ENCODE results near the gene TRAPPC1. TPM values are rescaled to one million over a fixed set of nuclear protein-coding genes. Genes with fewer than 3 reads are reported as not detected.

The TRAPPC1 gene
- total RNA-seq, 1 donor, result 48.8 TPM

GRCh38 chr17:7886227-7887037 lies 45.3 kb downstream of the TRAPPC1 start:
- peak; percentile 31 for DNase-seq (ENCODE audit: low read depth)
- peak overlapping the region; percentile 82 for H3K4me3 ChIP-seq (ENCODE audit: low read depth, low read length)

GRCh38 chr17:7885367-7886226 lies 46.1 kb downstream of the TRAPPC1 start:
- peak overlapping the region; percentile 82 for H3K4me3 ChIP-seq (ENCODE audit: low read depth, low read length)
- TF ChIP-seq CTCF (IDR thresholded peaks at IDR 0.05; ENCODE audit: insufficient read depth, low read length), result no peak
- DNase-seq (ENCODE audit: low read depth), result peak; percentile 18

More at GRCh38 chr17:7886227-7887037, 45.3 kb downstream of the TRAPPC1 start:
- no peak for TF ChIP-seq CTCF (IDR thresholded peaks at IDR 0.05; ENCODE audit: insufficient read depth, low read length)

GRCh38 chr17:7884581-7885366 lies 47.0 kb downstream of the TRAPPC1 start:
- peak overlapping the region; percentile 82 for H3K4me3 ChIP-seq (ENCODE audit: low read depth, low read length)
- DNase-seq (ENCODE audit: low read depth), result no peak
- TF ChIP-seq CTCF (IDR thresholded peaks at IDR 0.05; ENCODE audit: insufficient read depth, low read length), result no peak

DNA sequence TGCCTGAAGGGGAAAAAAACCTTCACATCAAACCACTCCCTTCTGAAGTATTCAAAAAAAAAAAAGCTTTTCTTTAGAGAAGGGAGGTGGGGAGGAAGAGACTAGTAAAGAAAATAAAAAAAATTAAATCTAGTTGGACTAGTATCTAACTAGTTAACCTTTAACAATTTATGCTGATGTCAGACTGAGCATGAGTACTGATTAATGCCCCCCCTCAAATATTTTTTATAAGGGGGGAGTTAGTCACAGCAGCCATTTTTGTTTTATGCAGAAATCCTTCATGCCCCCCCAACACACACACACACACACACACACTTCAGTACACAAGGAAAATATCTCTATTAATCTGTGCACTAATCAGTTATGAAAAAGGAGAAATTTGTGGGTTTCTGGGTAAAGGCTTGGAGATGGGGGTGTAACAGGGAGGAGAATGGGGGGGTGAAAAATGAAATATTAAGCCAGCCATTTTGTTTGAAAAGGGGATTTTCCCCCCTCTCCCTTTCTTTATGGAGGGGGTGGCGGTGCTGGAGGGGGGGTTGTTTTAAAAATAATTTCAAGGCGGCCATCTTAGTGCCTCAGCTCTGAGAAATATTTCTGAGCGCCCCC lies 47.9 kb downstream of the TRAPPC1 start:
- no peak for TF ChIP-seq CTCF (IDR thresholded peaks at IDR 0.05; ENCODE audit: insufficient read depth, low read length)
- DNase-seq (ENCODE audit: low read depth), result peak; percentile 64
- peak overlapping the region; percentile 59 for H3K4me3 ChIP-seq (ENCODE audit: low read depth, low read length)

GRCh38 chr17:7882629-7883028 lies 49.1 kb downstream of the TRAPPC1 start:
- DNase-seq (ENCODE audit: low read depth), result no peak
- H3K4me3 ChIP-seq (ENCODE audit: low read depth, low read length), result peak overlapping the region; percentile 22
- no peak for TF ChIP-seq CTCF (IDR thresholded peaks at IDR 0.05; ENCODE audit: insufficient read depth, low read length)

DNA sequence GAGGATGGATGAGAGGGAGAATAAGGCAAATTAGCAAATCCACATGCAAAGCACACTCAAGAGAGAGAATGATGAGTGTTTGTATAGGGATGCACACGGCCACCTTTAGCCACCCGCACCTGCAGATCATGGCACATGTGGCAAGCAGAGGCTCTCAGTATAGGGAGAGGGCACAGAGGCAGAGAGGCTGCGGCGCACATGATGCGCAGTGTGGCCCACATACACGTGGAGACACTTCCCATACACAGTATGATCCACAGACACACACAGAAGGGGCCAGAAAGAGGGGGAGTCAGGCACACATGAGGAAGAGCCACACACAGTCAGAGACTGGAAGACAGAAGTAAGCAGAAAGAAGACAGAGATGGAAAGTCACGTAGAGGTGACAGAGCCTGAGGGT lies 49.7 kb downstream of the TRAPPC1 start:
- no peak for DNase-seq (ENCODE audit: low read depth)
- no peak overlapping the region for H3K4me3 ChIP-seq (ENCODE audit: low read depth, low read length)
- no peak for TF ChIP-seq CTCF (IDR thresholded peaks at IDR 0.05; ENCODE audit: insufficient read depth, low read length)

All from fibroblast of the aortic adventitia (primary cell).